A673 (cell line): Measurements from ENCODE around the gene THAP6.

Experiments
- CTCF ChIP-seq: fragments of 300-800, 200-600 bp; sonication (generic); conservative IDR thresholded peaks from 2 replicates; pipeline ENCODE4 v1.5.1; 2017; ENCODE audit warnings: low read depth, mild to moderate bottlenecking, antibody characterized with exemption, low read length, moderate library complexity, mixed read lengths
- EZH2 ChIP-seq: fragments of 200-600 bp; sonication (generic); IDR thresholded peaks from 2 replicates; pipeline ENCODE4 v1.6.1; 2017; ENCODE audit warnings: borderline replicate concordance, low read depth, mild to moderate bottlenecking, mixed read lengths, antibody characterized with exemption, low read length; ENCODE audit not compliant: poor library complexity, severe bottlenecking

- no peak for TF ChIP-seq CTCF
- TF ChIP-seq EZH2: no peak
Observed at GRCh38 chr4:75484190-75484589, 30.1 kb upstream of the THAP6 start.
